SK-N-MC (cell line): ENCODE results near the gene SCN4A.

Source experiments
- DNase-seq: peaks from one replicate; pipeline ENCODE4 v3.0.0-alpha.2; 2011; ENCODE audit warnings: low read depth, low spot score
- H3K27ac ChIP-seq: fragments of 200-600 bp; sonication (generic); 2 replicates; pipeline ENCODE4 v1.5.1; 2016; ENCODE audit warnings: mixed run types
- H3K36me3 ChIP-seq: fragments of 200-600 bp; sonication (generic); 2 replicates; pipeline ENCODE4 v1.6.1; 2017; ENCODE audit warnings: antibody characterized with exemption, low read length, mixed read lengths; ENCODE audit not compliant: insufficient read depth
- H3K4me3 ChIP-seq: fragments of 200-600 bp; sonication (generic); 2 replicates; pipeline ENCODE4 v1.5.1; 2016
- H3K9ac ChIP-seq: fragments of 200-600 bp; sonication (generic); 2 replicates; pipeline ENCODE4 v1.8.0; 2017; ENCODE audit warnings: mixed run types, mixed read lengths; ENCODE audit not compliant: insufficient read length
- H3K9me3 ChIP-seq: fragments of 200-600 bp; sonication (generic); 2 replicates; pipeline ENCODE4 v1.6.1; 2017; ENCODE audit warnings: low read depth, mild to moderate bottlenecking, antibody characterized with exemption, low read length, moderate library complexity, mixed read lengths
- EZH2 ChIP-seq: fragments of 200-600 bp; sonication (generic); IDR thresholded peaks from one replicate; pipeline ENCODE4 v1.6.1; 2017; ENCODE audit warnings: antibody characterized with exemption
- FOXP2 ChIP-seq: optimal IDR thresholded peaks from 2 replicates; pipeline ENCODE3; 2011; ENCODE audit warnings: mild to moderate bottlenecking, moderate library complexity; ENCODE audit not compliant: insufficient read depth; ENCODE audit errors: extremely low read length, control extremely low read depth
- POLR2AphosphoS5 ChIP-seq: IDR thresholded peaks from 2 replicates; pipeline ENCODE4 v1.6.1; 2012; ENCODE audit warnings: mild to moderate bottlenecking, low read depth, low read length, borderline replicate concordance

Gene SCN4A

DNA sequence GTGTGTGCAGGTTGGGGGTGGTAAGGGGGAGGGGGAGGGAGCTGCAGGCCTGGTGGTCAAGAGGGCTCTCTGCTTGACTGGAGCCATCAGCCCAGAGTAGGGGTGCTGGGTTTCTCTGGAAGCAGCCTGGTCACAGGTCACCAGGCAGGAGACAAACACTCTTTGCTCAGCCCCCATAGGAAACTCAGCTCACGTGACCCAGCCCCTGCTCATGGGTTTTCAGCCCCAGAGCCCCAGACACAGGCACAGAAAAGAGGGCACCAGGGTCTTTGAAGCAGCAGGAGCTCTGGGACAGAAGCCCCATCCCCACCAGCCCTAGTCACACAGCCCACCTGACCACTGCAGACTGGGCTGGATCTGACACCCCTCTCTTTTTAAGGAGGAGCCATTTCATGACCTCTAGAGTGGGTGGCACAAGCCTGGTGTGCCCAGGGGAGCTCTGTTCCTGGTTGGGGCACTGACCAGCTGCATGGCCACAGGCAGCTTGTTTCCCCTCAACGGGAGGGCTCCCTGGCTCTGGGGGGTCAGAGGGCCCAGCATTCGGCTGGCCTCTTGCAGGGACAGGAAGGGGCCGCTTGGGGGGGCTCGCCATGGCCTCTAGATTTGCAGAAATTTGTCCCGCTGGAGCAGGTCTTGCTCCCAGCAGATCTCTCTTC is 26.8 kb downstream of the SCN4A start:
- no peaks in the 10 kb centered on the region for H3K36me3 ChIP-seq
- no peak for DNase-seq
- H3K27ac ChIP-seq: no peak overlapping the region
- TF ChIP-seq POLR2AphosphoS5 (no peak), EZH2 (no peak), FOXP2 (no peak)
- H3K9me3 ChIP-seq: no peaks in the 10 kb centered on the region
- H3K9ac ChIP-seq: no peak overlapping the region
- H3K4me3 ChIP-seq: no peak overlapping the region

DNA sequence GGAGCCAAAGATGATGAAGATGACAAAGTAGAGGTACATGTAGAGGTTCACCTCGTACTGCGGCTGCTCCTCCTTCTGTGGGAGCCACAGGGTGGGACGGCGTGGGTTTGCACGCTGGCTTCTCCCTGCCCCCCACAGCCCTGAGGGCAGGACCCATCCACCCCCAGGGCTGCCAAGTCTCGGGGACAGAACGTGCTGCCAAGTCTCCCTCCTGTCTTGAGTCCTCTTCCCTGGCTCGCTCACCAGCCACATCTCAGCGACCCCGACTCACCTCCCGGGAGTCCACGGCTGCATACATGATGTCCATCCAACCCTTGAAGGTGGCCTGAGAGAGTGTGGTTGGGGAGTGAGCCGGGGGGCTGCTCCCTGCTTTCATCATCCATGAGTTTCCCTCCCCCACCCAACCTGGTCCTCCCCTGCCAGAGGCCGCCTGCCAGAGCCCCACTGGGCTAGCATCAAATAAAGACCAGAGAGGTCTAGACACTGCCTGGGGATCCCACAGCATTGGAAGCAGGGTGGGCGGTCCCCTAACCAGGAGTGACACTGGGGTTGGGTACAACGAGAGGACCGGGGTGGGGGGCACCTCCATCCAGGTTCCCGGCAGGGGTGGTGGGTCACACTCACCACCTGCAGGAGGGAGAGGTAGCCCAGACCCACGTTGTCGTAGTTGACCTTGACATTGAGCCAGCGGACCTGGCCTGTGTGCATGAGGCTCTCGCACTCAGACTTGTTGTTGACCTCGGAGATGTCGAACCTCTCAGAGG is 27.8 kb downstream of the SCN4A start:
- no peaks in the 10 kb centered on the region for H3K36me3 ChIP-seq
- H3K27ac ChIP-seq: no peak overlapping the region
- no peak for TF ChIP-seq POLR2AphosphoS5
- no peak for TF ChIP-seq FOXP2
- no peaks in the 10 kb centered on the region for H3K9me3 ChIP-seq
- no peak for DNase-seq
- no peak overlapping the region for H3K9ac ChIP-seq
- no peak overlapping the region for H3K4me3 ChIP-seq

DNA sequence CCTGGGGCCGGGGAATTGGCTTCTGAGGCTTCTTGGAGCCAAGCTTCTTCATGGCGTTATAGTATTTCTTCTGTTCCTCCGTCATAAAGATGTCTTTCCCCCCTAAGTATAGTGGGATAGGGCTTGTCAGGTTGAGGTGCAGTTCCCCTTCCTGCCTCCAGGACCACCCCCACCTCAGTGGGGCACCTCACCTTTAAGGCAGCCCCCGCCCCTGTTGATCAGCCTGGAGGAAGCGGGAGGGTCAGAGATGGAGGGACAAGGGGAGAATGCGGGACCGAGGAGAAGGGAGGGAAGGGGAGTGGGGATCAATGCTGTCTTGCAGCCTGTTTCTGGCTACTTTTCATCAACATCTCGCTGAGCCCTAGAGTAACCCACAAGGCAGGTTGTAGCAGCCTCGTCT is 29.0 kb downstream of the SCN4A start:
- H3K27ac ChIP-seq: no peak overlapping the region
- no peaks in the 10 kb centered on the region for H3K9me3 ChIP-seq
- DNase-seq: no peak
- H3K9ac ChIP-seq: no peak overlapping the region
- no peak overlapping the region for H3K4me3 ChIP-seq
- H3K36me3 ChIP-seq: no peaks in the 10 kb centered on the region
- no peak for TF ChIP-seq EZH2

DNA sequence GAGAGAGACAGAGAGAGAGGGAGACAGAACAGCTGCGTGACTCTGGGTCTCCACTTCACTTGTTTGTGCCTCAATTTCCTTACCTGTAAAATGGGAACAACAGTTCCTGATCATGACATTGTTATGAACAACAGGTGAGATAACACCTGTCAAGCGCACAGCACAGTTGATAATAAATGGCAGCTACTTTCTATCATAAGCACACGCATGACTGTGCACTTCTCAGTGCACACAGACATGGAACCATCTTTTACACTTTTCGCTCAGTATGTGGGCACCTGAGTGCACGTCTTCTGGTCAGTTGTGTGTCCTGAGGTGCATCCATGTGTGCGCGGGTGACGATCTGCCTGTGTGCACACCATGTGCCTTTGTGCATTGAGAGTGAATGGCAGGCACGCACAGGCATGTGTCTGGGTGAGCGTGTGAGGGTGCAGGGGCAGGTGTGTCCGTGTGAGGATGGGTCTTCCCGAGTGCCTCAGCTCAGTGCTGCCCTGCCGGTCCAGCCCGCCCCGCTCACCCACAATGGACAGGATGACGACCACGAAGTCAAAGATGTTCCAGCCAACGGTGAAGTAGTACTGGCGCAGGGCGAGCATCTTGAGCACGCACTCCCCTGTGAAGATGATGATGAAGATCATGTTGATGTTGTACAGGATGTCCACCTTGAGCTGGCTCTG is 30.3 kb downstream of the SCN4A start:
- Histone ChIP-seq H3K27ac (no peak overlapping the region), H3K9ac (no peak overlapping the region), H3K36me3 (no peaks in the 10 kb centered on the region), H3K9me3 (no peaks in the 10 kb centered on the region), H3K4me3 (no peak overlapping the region)
- no peak for TF ChIP-seq POLR2AphosphoS5
- no peak for TF ChIP-seq EZH2
- no peak for TF ChIP-seq FOXP2
- DNase-seq: no peak

DNA sequence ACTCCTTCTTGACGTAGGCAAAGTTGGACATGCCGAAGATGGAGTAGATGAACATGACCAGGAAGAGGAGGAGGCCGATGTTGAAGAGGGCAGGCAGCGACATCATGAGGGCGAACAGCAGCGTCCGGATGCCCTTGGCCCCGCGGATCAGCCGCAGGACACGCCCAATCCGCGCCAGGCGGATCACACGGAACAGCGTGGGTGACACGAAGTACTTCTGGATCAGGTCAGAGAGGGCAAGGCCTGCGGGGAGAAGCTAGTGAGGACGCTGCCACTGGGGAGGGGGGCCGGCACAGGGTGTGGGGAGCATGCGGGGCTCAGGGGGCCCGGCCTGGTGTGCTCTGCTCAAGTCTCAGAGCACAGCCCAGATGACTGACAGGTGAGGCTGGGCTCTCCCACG is 31.0 kb downstream of the SCN4A start:
- no peak for TF ChIP-seq EZH2
- no peak for TF ChIP-seq POLR2AphosphoS5
- no peak for TF ChIP-seq FOXP2
- no peak for DNase-seq
- H3K27ac ChIP-seq: no peak overlapping the region
- H3K36me3 ChIP-seq: no peaks in the 10 kb centered on the region
- H3K9me3 ChIP-seq: no peaks in the 10 kb centered on the region
- no peak overlapping the region for H3K4me3 ChIP-seq
- no peak overlapping the region for H3K9ac ChIP-seq

DNA sequence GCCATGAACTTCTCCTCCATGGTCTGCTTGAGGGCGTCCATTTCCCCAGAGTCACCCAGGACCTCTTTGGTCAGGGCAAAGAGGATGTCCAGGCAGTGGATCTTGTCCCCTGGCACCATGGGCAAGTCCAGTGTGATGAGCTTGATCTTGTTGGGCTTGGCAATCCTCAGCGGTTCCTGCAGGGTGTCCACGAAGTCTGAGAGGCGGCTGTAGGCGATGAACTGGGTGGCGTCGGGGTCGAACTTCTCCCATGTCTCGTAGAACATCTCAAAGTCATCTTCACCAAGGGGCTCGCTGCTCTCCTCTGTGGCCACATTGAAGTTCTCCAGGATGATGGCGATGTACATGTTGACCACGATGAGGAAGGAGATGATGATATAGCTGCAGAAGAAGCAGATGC is 31.6 kb downstream of the SCN4A start:
- Histone ChIP-seq H3K36me3 (no peaks in the 10 kb centered on the region), H3K9ac (no peak overlapping the region), H3K4me3 (no peak overlapping the region), H3K27ac (no peak overlapping the region), H3K9me3 (no peaks in the 10 kb centered on the region)
- TF ChIP-seq FOXP2: no peak
- TF ChIP-seq POLR2AphosphoS5: no peak
- no peak for TF ChIP-seq EZH2
- no peak for DNase-seq

DNA sequence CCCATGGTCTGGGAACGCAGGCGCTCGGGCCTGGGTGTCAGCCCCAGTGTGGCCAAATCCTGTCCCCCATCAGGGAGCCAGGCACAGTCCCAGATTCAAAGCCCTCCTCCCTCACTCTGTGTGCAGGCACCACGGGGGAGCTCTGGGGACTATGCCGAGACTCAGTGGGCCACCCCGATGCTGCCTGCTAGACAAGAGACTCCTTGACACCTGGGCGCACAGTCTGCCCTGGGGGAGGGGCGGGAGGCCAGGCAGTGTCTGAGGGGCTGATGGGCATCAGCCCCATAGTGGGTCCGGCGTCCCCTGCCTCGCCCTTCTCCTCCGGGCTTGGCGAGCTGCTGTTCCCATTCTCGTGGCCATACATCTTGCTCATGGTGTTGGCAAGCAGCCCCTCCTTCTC is 32.1 kb downstream of the SCN4A start:
- Histone ChIP-seq H3K9ac (no peak overlapping the region), H3K36me3 (no peaks in the 10 kb centered on the region), H3K27ac (no peak overlapping the region), H3K4me3 (no peak overlapping the region), H3K9me3 (no peaks in the 10 kb centered on the region)
- TF ChIP-seq EZH2 (no peak), POLR2AphosphoS5 (no peak), FOXP2 (no peak)
- DNase-seq: no peak

DNA sequence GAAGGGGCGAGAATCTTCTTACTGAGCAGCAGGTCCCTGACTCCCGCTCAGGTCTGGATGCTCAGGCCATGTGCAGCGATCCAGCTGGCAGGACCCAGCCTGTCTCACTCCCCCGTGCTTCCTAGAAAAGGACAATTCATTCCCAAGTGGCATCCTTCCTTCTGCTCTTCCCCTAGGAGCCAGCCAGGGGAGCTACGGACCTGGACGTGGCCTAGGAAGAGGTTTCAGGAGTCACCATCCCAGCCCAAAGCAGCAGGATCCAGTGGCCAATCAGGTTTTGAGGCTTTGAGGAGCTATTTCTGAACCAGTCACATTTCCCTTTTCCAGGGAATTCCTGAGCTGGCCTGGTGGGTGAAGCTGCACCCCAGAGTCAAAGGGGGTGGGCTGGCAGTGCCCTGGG is 32.8 kb downstream of the SCN4A start:
- H3K36me3 ChIP-seq: no peaks in the 10 kb centered on the region
- no peak overlapping the region for H3K27ac ChIP-seq
- no peaks in the 10 kb centered on the region for H3K9me3 ChIP-seq
- H3K9ac ChIP-seq: no peak overlapping the region
- TF ChIP-seq EZH2 (no peak), POLR2AphosphoS5 (no peak), FOXP2 (no peak)
- no peak for DNase-seq
- no peak overlapping the region for H3K4me3 ChIP-seq
